Parathyroid adenoma (tissue), 2 donors: ENCODE results near the gene MMP2.

Experiments
- H2AFZ ChIP-seq: fragments of 300-600 bp; sonication (generic); one replicate; pipeline ENCODE4 v1.7.0; 2017; ENCODE audit warnings: antibody characterized with exemption, mild to moderate bottlenecking
- H3K27ac ChIP-seq: fragments of 300-600 bp; sonication (generic); one replicate; pipeline ENCODE4 v1.7.0; 2017
- H3K27me3 ChIP-seq: fragments of 300-600 bp; sonication (generic); one replicate; pipeline ENCODE4 v1.7.0; 2017; ENCODE audit warnings: low read length; ENCODE audit not compliant: control insufficient read depth, insufficient read depth
- H3K36me3 ChIP-seq: fragments of 300-600 bp; sonication (generic); one replicate; pipeline ENCODE4 v1.7.0; 2017; ENCODE audit warnings: low read length; ENCODE audit not compliant: control insufficient read depth, insufficient read depth
- H3K4me1 ChIP-seq: fragments of 300-600 bp; sonication (generic); one replicate; pipeline ENCODE4 v1.7.0; 2017; ENCODE audit warnings: control low read depth
- H3K4me2 ChIP-seq: fragments of 300-600 bp; sonication (generic); one replicate; pipeline ENCODE4 v1.7.0; 2017; ENCODE audit warnings: low read length
- H3K4me3 ChIP-seq: fragments of 300-600 bp; sonication (generic); one replicate; pipeline ENCODE4 v1.7.0; 2017; ENCODE audit warnings: low read depth, low read length
- H3K79me2 ChIP-seq: fragments of 300-600 bp; sonication (generic); one replicate; pipeline ENCODE4 v1.7.0; 2017; ENCODE audit warnings: control low read depth
- H3K9ac ChIP-seq: fragments of 300-600 bp; sonication (generic); one replicate; pipeline ENCODE4 v1.7.0; 2017; ENCODE audit warnings: mild to moderate bottlenecking
- H3K9me3 ChIP-seq: fragments of 300-600 bp; sonication (generic); one replicate; pipeline ENCODE4 v1.7.0; 2017; ENCODE audit warnings: low read length; ENCODE audit not compliant: control insufficient read depth
- CTCF ChIP-seq: fragments of 300-600 bp; sonication (generic); IDR thresholded peaks from one replicate; pipeline ENCODE4 v1.7.0; 2017; ENCODE audit warnings: antibody characterized with exemption, mild to moderate bottlenecking
- donor health status: primary hyperparathyroidism.

The MMP2 gene

DNA sequence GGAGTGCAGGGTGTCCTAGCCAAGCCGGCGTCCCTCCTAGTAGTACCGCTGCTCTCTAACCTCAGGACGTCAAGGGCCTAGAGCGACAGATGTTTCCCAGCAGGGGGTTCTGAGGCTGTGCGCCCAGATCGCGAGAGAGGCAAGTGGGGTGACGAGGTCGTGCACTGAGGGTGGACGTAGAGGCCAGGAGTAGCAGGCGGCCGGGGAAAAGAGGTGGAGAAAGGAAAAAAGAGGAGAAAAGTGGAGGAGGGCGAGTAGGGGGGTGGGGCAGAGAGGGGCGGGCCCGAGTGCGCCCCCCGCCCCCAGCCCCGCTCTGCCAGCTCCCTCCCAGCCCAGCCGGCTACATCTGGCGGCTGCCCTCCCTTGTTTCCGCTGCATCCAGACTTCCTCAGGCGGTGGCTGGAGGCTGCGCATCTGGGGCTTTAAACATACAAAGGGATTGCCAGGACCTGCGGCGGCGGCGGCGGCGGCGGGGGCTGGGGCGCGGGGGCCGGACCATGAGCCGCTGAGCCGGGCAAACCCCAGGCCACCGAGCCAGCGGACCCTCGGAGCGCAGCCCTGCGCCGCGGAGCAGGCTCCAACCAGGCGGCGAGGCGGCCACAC, at the start of gene MMP2:
Gene MMP2 (plus strand): TSS at position 372 of the 603 bp plus-strand sequence. CDS start 282 bp downstream, outside the sequence.
- Histone ChIP-seq H3K36me3 (no peaks in the 10 kb centered on the region), H3K27ac (peak within 1 kb of the TSS; percentile 27), H3K4me1 (no peaks in the 10 kb centered on the region)

DNA sequence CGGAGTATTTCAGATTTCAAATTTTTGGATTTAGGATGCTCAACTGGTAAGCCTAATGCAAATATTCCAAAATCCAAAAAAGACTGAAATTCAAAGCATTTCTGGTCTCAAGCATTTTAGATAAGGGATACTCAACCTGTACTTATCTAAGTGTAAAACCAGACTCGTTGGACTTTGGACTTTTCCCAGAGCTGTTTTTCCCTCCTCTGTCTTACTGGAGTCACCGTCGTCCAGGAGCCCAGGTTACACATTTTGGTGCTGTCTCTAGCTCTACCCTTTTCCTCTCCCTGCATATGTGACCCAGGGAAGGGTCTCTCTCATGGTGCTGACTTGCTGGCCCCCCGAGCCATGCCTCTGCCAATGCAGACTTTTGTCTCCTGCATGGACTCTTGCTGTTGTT, 46.0 kb upstream of the MMP2 start:
- H3K79me2 ChIP-seq = no peaks in the 10 kb centered on the region
- no peak overlapping the region for H2AFZ ChIP-seq
- no peaks in the 10 kb centered on the region for H3K9me3 ChIP-seq
- no peak overlapping the region for H3K4me3 ChIP-seq
- no peak overlapping the region for H3K27ac ChIP-seq
- no peaks in the 10 kb centered on the region for H3K4me1 ChIP-seq
- no peak overlapping the region for H3K4me2 ChIP-seq
- no peaks in the 10 kb centered on the region for H3K27me3 ChIP-seq
- H3K36me3 ChIP-seq = no peaks in the 10 kb centered on the region
- H3K9ac ChIP-seq = no peak overlapping the region
- no peak for TF ChIP-seq CTCF

More for the DNA sequence above, at the start of gene MMP2:
- no peak within 1 kb of the TSS for H3K9ac ChIP-seq
- H3K27me3 ChIP-seq = no peaks in the 10 kb centered on the region
- no peak for TF ChIP-seq CTCF
- peak within 1 kb of the TSS; percentile 45 for H3K4me2 ChIP-seq
- no peaks in the 10 kb centered on the region for H3K9me3 ChIP-seq
- H3K4me3 ChIP-seq = peak within 1 kb of the TSS; percentile 20
- no peaks in the 10 kb centered on the region for H3K79me2 ChIP-seq
- H2AFZ ChIP-seq = peak within 1 kb of the TSS; percentile 10

- H3K27ac ChIP-seq = no peak overlapping the region
- H3K4me1 ChIP-seq = no peaks in the 10 kb centered on the region
- H3K9me3 ChIP-seq = no peaks in the 10 kb centered on the region
- no peak overlapping the region for H3K9ac ChIP-seq
- TF ChIP-seq CTCF = no peak
- H3K4me3 ChIP-seq = no peak overlapping the region
- no peak overlapping the region for H2AFZ ChIP-seq
- no peaks in the 10 kb centered on the region for H3K79me2 ChIP-seq
- no peaks in the 10 kb centered on the region for H3K36me3 ChIP-seq
- no peaks in the 10 kb centered on the region for H3K27me3 ChIP-seq
- H3K4me2 ChIP-seq = no peak overlapping the region
Measured at GRCh38 chr16:55433535-55433934, 45.5 kb upstream of the MMP2 start.

GRCh38 chr16:55434000-55434399, 45.0 kb upstream of the MMP2 start:
- Histone ChIP-seq H3K9me3 (no peaks in the 10 kb centered on the region), H3K4me3 (no peak overlapping the region), H3K4me2 (no peak overlapping the region), H3K36me3 (no peaks in the 10 kb centered on the region), H3K4me1 (no peaks in the 10 kb centered on the region), H3K79me2 (no peaks in the 10 kb centered on the region), H3K27ac (no peak overlapping the region), H3K9ac (no peak overlapping the region), H3K27me3 (no peaks in the 10 kb centered on the region), H2AFZ (no peak overlapping the region)
- no peak for TF ChIP-seq CTCF

- Histone ChIP-seq H2AFZ (no peak overlapping the region), H3K36me3 (no peaks in the 10 kb centered on the region), H3K27me3 (no peaks in the 10 kb centered on the region), H3K79me2 (no peaks in the 10 kb centered on the region), H3K9ac (no peak overlapping the region), H3K4me2 (no peak overlapping the region), H3K9me3 (no peaks in the 10 kb centered on the region), H3K4me1 (no peaks in the 10 kb centered on the region), H3K27ac (no peak overlapping the region), H3K4me3 (no peak overlapping the region)
- no peak for TF ChIP-seq CTCF
Measured at GRCh38 chr16:55435387-55435786, 43.6 kb upstream of the MMP2 start.
